Astrocyte (in vitro differentiated cells and primary cell): ENCODE results near the gene EFNA5.

Experiments
- CTCF ChIP-seq: IDR thresholded peaks from 2 replicates; pipeline ENCODE4 v1.5.1; 2011; ENCODE audit warnings: low read depth, mild to moderate bottlenecking, inconsistent platforms, low read length, moderate library complexity; ENCODE audit not compliant: insufficient read depth
- EZH2 ChIP-seq: IDR thresholded peaks from 2 replicates; pipeline ENCODE4 v1.6.1; 2012; ENCODE audit warnings: mild to moderate bottlenecking, low read length, inconsistent platforms; ENCODE audit not compliant: insufficient read depth

GRCh38 chr5:107615299-107615817, 55.4 kb downstream of the EFNA5 start:
- TF ChIP-seq EZH2, result no peak
- no peak for TF ChIP-seq CTCF
